ENCODE data around the gene BNC2. TPM values are rescaled to one million over a fixed set of nuclear protein-coding genes. Genes with fewer than 3 reads are reported as not detected.
A peak's percentile ranks its signal among the peaks of the same experiment; 100 is the strongest.

BNC2 gene
- total RNA-seq, 1 donor from 2014 or later, result 38.0 TPM

GRCh38 chr9:16828340-16829281, 41.9 kb downstream of the BNC2 start:
- H4K20me1 ChIP-seq (ENCODE audit: insufficient read depth, low read length), result peaks cover 5% of the 10 kb centered on the region
- H3K9ac ChIP-seq (ENCODE audit: low read length), result peak overlapping the region; percentile 74
- no peaks in the 10 kb centered on the region for H3K27me3 ChIP-seq (ENCODE audit: insufficient read depth, low read length)
- H3K36me3 Mint-ChIP-seq (ENCODE audit: low read depth, unreplicated experiment), result no peaks in the 10 kb centered on the region
- H3K36me3 ChIP-seq (ENCODE audit: insufficient read depth, low read length), result no peaks in the 10 kb centered on the region
- no peak overlapping the region for H3K4me3 Mint-ChIP-seq (ENCODE audit: unreplicated experiment)
- no peaks in the 10 kb centered on the region for H3K27me3 Mint-ChIP-seq (ENCODE audit: low read depth, unreplicated experiment)
- H3K9me3 Mint-ChIP-seq (ENCODE audit: unreplicated experiment), result no peaks in the 10 kb centered on the region
- peak overlapping the region; percentile 60 for H3K27ac ChIP-seq (ENCODE audit: low read depth, low read length)
- peak overlapping the region; percentile 31 for H3K27ac Mint-ChIP-seq (ENCODE audit: unreplicated experiment)
- H3K4me2 ChIP-seq (ENCODE audit: low read length), result peak overlapping the region; percentile 87
- no peak for TF ChIP-seq EZH2 (IDR thresholded peaks at IDR 0.05; ENCODE audit: insufficient read depth, low read length)
- TF ChIP-seq CTCF (IDR thresholded peaks at IDR 0.05; ENCODE audit: insufficient read depth, low read depth, low read length), result no peak
- H3K9me3 ChIP-seq (ENCODE audit: insufficient read depth, low read depth, low read length), result no peaks in the 10 kb centered on the region
- peak overlapping the region; percentile 64 for H2AFZ ChIP-seq (ENCODE audit: low read depth, low read length)
- H3K4me1 ChIP-seq (ENCODE audit: insufficient read depth, low read length), result peaks cover 35% of the 10 kb centered on the region
- FAIRE-seq (peak; percentile 52), DNase-seq (ENCODE audit: low read depth) (peak; percentile 59)
- H3K4me1 Mint-ChIP-seq (ENCODE audit: low read depth, unreplicated experiment), result peaks cover 48% of the 10 kb centered on the region
- peak overlapping the region; percentile 37 for H3K4me3 ChIP-seq (ENCODE audit: insufficient read depth, low read depth, low read length)
- H3K79me2 ChIP-seq (ENCODE audit: insufficient read depth, low read length), result peaks cover 38% of the 10 kb centered on the region

DNA sequence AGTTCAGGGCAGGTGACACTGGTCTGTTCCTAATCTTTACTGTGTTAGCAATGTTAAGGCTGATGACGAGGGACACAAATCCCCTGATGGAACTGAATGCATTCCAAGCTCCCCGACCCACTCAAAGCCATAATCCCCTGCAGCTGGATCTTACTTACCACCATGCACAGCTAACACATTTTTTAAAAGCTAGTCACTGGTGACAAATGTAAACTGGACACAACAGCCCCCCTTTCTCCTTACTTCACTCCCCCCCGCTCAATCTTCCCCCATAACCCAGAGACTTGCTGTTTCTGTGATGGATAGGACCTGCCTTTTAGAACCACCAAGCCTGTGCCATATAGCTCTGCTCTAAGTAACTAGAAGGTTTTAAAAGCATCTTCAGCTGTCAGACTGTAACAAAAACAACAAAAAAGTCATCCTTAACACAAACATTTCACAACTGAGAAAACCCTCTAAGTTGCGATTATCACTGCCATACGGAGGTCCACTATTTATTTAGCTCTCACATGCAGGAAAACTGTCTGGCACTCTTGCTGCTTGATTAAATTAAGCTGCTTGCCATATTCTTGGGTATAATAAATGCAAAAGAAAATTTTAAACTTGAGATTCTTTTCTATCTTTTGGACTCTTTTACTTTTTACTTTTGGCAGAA, 44.4 kb downstream of the BNC2 start:
- no peaks in the 10 kb centered on the region for H3K36me3 ChIP-seq (ENCODE audit: insufficient read depth, low read length)
- H3K4me2 ChIP-seq (ENCODE audit: low read length), result peak overlapping the region; percentile 78
- no peaks in the 10 kb centered on the region for H4K20me1 ChIP-seq (ENCODE audit: insufficient read depth, low read length)
- H3K4me1 Mint-ChIP-seq (ENCODE audit: low read depth, unreplicated experiment), result peaks cover 45% of the 10 kb centered on the region
- TF ChIP-seq CTCF (IDR thresholded peaks at IDR 0.05; ENCODE audit: insufficient read depth, low read depth, low read length) (no peak), EZH2 (IDR thresholded peaks at IDR 0.05; ENCODE audit: insufficient read depth, low read length) (no peak)
- H3K9me3 ChIP-seq (ENCODE audit: insufficient read depth, low read depth, low read length), result no peaks in the 10 kb centered on the region
- DNase-seq (ENCODE audit: low read depth), result peak; percentile 88
- H3K27ac ChIP-seq (ENCODE audit: low read depth, low read length), result peak overlapping the region; percentile 65
- peak; percentile 85 for FAIRE-seq
- H3K9me3 Mint-ChIP-seq (ENCODE audit: unreplicated experiment), result no peaks in the 10 kb centered on the region
- H3K4me3 ChIP-seq (ENCODE audit: insufficient read depth, low read depth, low read length), result peak overlapping the region; percentile 10
- no peak overlapping the region for H2AFZ ChIP-seq (ENCODE audit: low read depth, low read length)
- no peaks in the 10 kb centered on the region for H3K36me3 Mint-ChIP-seq (ENCODE audit: low read depth, unreplicated experiment)
- H3K4me1 ChIP-seq (ENCODE audit: insufficient read depth, low read length), result peaks cover 35% of the 10 kb centered on the region
- peak overlapping the region; percentile 63 for H3K4me3 Mint-ChIP-seq (ENCODE audit: unreplicated experiment)
- peak overlapping the region; percentile 57 for H3K9ac ChIP-seq (ENCODE audit: low read length)
- H3K79me2 ChIP-seq (ENCODE audit: insufficient read depth, low read length), result peaks cover 36% of the 10 kb centered on the region
- H3K27me3 Mint-ChIP-seq (ENCODE audit: low read depth, unreplicated experiment), result no peaks in the 10 kb centered on the region
- H3K27ac Mint-ChIP-seq (ENCODE audit: unreplicated experiment), result peak overlapping the region; percentile 96
- no peaks in the 10 kb centered on the region for H3K27me3 ChIP-seq (ENCODE audit: insufficient read depth, low read length)

All from astrocyte (in vitro differentiated cells and primary cell).